GM12878 (cell line): ENCODE results near the gene GZMH. TPM values are rescaled to one million over a fixed set of nuclear protein-coding genes. Genes with fewer than 3 reads are reported as not detected.
"Not testable (repeated sequence)": the region's sequence is repeated elsewhere in the genome, so short reads cannot be mapped to it uniquely, and the experiment has no call there.

Experiments used
- ATAC-seq: fragments of 200-7000 bp; cut with Tn5 transposase; 3 replicates; pipeline ENCODE4 v1.9.1; 2020; ENCODE audit warnings: mild to moderate bottlenecking, moderate library complexity
- BruUV-seq: library from RNA; stranded (reverse); fragments of 400-500 nt; replicated peaks from 2 replicates; lab custom pipeline; 2021; lab: Mats Ljungman, UMichigan
- CTCF ChIA-PET: fragments of 300-600 bp; sonication (Branson Sonifier 250); formaldehyde crosslinking; extraction: SDS; loops from one replicate; lab custom pipeline; 2021; ENCODE audit warnings: inconsistent platforms; lab: Yijun Ruan, JAX
- POLR2A ChIA-PET: fragments of 350-600 bp; formaldehyde crosslinking; extraction: SDS; loops from one replicate; lab custom pipeline; 2021; ENCODE audit warnings: inconsistent platforms; lab: Charles Lee
- RAD21 ChIA-PET: fragments of 300-600 bp; sonication (Branson Sonifier 250); formaldehyde crosslinking; loops from one replicate; lab custom pipeline; 2023; ENCODE audit warnings: antibody characterized with exemption; ENCODE audit not compliant: unreplicated experiment; lab: Charles Lee
- SMC1A ChIA-PET: fragments of 300-600 bp; sonication (Branson Sonifier 250); formaldehyde crosslinking; loops from one replicate; lab custom pipeline; 2023; ENCODE audit not compliant: unreplicated experiment, uncharacterized antibody; lab: Charles Lee
- DNase-seq: peaks from one replicate; pipeline ENCODE4 v3.0.0-alpha.2; 2011; ENCODE audit warnings: low read depth, low spot score
- FAIRE-seq: peaks from 3 replicates; lab custom pipeline; 2011; peaks lifted over from hg19 to GRCh38; lab: Jason Lieb, UNC
- H2AFZ ChIP-seq: 2 replicates; pipeline ENCODE4 v1.6.0; 2011; ENCODE audit warnings: low read depth, low read length, control low read depth; ENCODE audit not compliant: control insufficient read depth
- H3K27ac ChIP-seq: 2 replicates; pipeline ENCODE4 v1.5.1; 2011; ENCODE audit warnings: control low read depth; ENCODE audit not compliant: control insufficient read depth, insufficient read depth
- H3K27me3 ChIP-seq, 2 experiments: replicated peaks in 1 of 2; 2 replicates each; pipeline versions ENCODE4 v1.6.0 to v1.6.1; 2011; ENCODE audit warnings: low read length in 1 of 2; ENCODE audit not compliant: control insufficient read depth in 2 of 2, insufficient read depth in 2 of 2
- H3K36me3 ChIP-seq, 2 experiments: 2 replicates each; pipeline ENCODE4 v1.5.1; 2011; ENCODE audit warnings: low read length in 1 of 2; ENCODE audit not compliant: control insufficient read depth in 2 of 2, insufficient read depth in 2 of 2
- H3K4me1 ChIP-seq: 2 replicates; pipeline ENCODE4 v1.6.1; 2011; ENCODE audit warnings: mild to moderate bottlenecking, low read length, moderate library complexity, mixed read lengths; ENCODE audit not compliant: control insufficient read depth, insufficient read depth
- H3K4me2 ChIP-seq: 2 replicates; pipeline ENCODE4 v1.6.0; 2011; ENCODE audit warnings: control low read depth; ENCODE audit not compliant: control insufficient read depth, insufficient read depth
- H3K4me3 ChIP-seq: fragments of 200-600 bp; sonication (generic); 2 replicates; pipeline ENCODE4 v1.5.1; 2016
- H3K79me2 ChIP-seq: 2 replicates; pipeline ENCODE4 v1.6.0; 2011; ENCODE audit warnings: low read length; ENCODE audit not compliant: control insufficient read depth, insufficient read depth
- H3K9ac ChIP-seq: 2 replicates; pipeline ENCODE4 v1.8.0; 2011; ENCODE audit warnings: low read length, control low read depth, mixed read lengths; ENCODE audit not compliant: control insufficient read depth, insufficient read depth
- H3K9me3 ChIP-seq: replicated peaks from 3 replicates; pipeline ENCODE4 v1.5.1; 2011; ENCODE audit warnings: mild to moderate bottlenecking, low read length; ENCODE audit not compliant: control insufficient read depth, insufficient read depth
- H4K20me1 ChIP-seq: 2 replicates; pipeline ENCODE4 v1.6.0; 2011; ENCODE audit not compliant: control insufficient read depth, insufficient read depth
- PBX3 ChIP-seq: IDR thresholded peaks from 2 replicates; pipeline ENCODE4 v1.6.1; 2011; ENCODE audit warnings: mild to moderate bottlenecking, low read depth, low read length, moderate library complexity; ENCODE audit not compliant: insufficient replicate concordance
- POU2F2 ChIP-seq: IDR thresholded peaks from 3 replicates; pipeline ENCODE4 v1.6.1; 2011; ENCODE audit warnings: low read depth, mild to moderate bottlenecking, low read length, borderline replicate concordance
- ZNF207 ChIP-seq: fragments of 450-650 bp; IDR thresholded peaks from 2 replicates; pipeline ENCODE4 v1.6.1; 2014; ENCODE audit warnings: antibody characterized with exemption, mild to moderate bottlenecking, borderline replicate concordance
- ZNF24 ChIP-seq: fragments of 450-650 bp; IDR thresholded peaks from 2 replicates; pipeline ENCODE4 v1.6.1; 2017; ENCODE audit warnings: antibody characterized with exemption, mild to moderate bottlenecking
- WGBS: methylation state at CpG from one replicate; pipeline ENCODE4 v1.1.6; 2016; ENCODE audit warnings: low lambda C conversion rate; ENCODE audit not compliant: insufficient replicate concordance, insufficient coverage; ENCODE audit errors: missing lambda C conversion rate; 5-methylcytosine and 5-hydroxymethylcytosine counted together
- in situ Hi-C: fragments of 300-500 bp; cut with MboI; formaldehyde crosslinking; loops from 9 replicates; pipeline ENCODE4 v1.14.3; 2018; ENCODE audit warnings: mixed read lengths
- intact Hi-C: fragments of 100-400 bp; cut with micrococcal nuclease; formaldehyde crosslinking; loops from one replicate; pipeline ENCODE4 v1.14.2; 2022; ENCODE audit not compliant: unreplicated experiment
- polyA plus RNA-seq, 11 experiments: library from polyadenylated mRNA; depleted of rRNA in 4 of 11; unstranded in 6 of 11; stranded (reverse) in 5 of 11; fragments of >200 nt; fragmentation: Nextera tagmentation in 4 of 11; fragmentation: Illumina TruSeq in 1 of 11; extraction: Ambion mirVana in 4 of 11; extraction: Trizol in 1 of 11; gene quantifications; 1 replicate in 1 of 11; 2 replicates in 10 of 11; pipeline versions ENCODE4 v1.2.1 to v1.2.3, GENCODE V29; 2011 to 2016; ENCODE audit warnings: inconsistent platforms in 2 of 11, missing spikeins in 2 of 11, low read depth in 1 of 11
- total RNA-seq, 4 experiments: library from RNA; depleted of rRNA in 3 of 4; stranded (reverse); fragments of >200 nt in 3 of 4; fragmentation: Illumina TruSeq in 1 of 4; extraction: Trizol in 1 of 4; gene quantifications; 2 replicates each; pipeline versions ENCODE4 v1.2.1 to v1.2.3, GENCODE V29; 2013 to 2021

Gene GZMH
- total and polyA plus RNA-seq, 10 of the 15 experiments (the other 5 are each of a cell fraction or from before 2014, with no cell fraction given), result 0.16 to 0.53 (median 0.22) TPM; not detected in 6

- ChIA-PET POLR2A (no interaction called here), CTCF (interaction anchor here (1.4 to 2.4 kb wide), 4 partner anchors 8 to 85 kb away, joined by 3 to 8 read pairs (median 6); partner anchors contain the start of gene GZMH), RAD21 (no interaction called here), SMC1A (interaction anchor here (0.6 to 1.2 kb wide), 2 partner anchors 14 to 136 kb away, joined by 3 to 4 read pairs; no protein-coding TSS in a partner anchor)
- Histone ChIP-seq H2AFZ (no peak overlapping the region), H3K4me1 (no peaks in the 10 kb centered on the region), H3K9ac (no peak overlapping the region), H3K9me3 (peaks cover 3% of the 10 kb centered on the region; the same call in 1 of the 3 replicates), H3K4me3 (no peak overlapping the region), H3K27me3 (no peaks in the 10 kb centered on the region), H3K36me3 (no peaks in the 10 kb centered on the region), H3K4me2 (no peak overlapping the region), H4K20me1 (no peaks in the 10 kb centered on the region), H3K27ac (0 out of 2 replicates have a peak overlapping the region, but pooled peaks have one; percentile 24), H3K79me2 (no peaks in the 10 kb centered on the region)
- 0% methylated on average over 3 of the region's 3 CpGs for WGBS
- no TSS peak for BruUV-seq
- in situ Hi-C loops, result no loop called here
- ATAC-seq (no peak), DNase-seq (no peak), FAIRE-seq (no peak)
- TF ChIP-seq ZNF24 (no peak), PBX3 (no peak), POU2F2 (no peak), ZNF207 (no peak)
- intact Hi-C loops, result no loop called here
Measured at GRCh38 chr14:24595073-24595808, 14.2 kb downstream of the GZMH start.

GRCh38 chr14:24591004-24591403 is 18.5 kb downstream of the GZMH start:
- ATAC-seq, RAD21 ChIA-PET, BruUV-seq: not testable (repeated sequence)

GRCh38 chr14:24584402-24584801 is 25.1 kb downstream of the GZMH start:
- BruUV-seq, intact Hi-C loops, H3K9me3 ChIP-seq, H3K27me3 ChIP-seq, in situ Hi-C loops, ATAC-seq, RAD21 ChIA-PET, H3K27ac ChIP-seq, FAIRE-seq, H2AFZ ChIP-seq, H3K79me2 ChIP-seq, H3K4me1 ChIP-seq, CTCF ChIA-PET, SMC1A ChIA-PET, DNase-seq, H3K4me3 ChIP-seq, H4K20me1 ChIP-seq, POLR2A ChIA-PET, H3K36me3 ChIP-seq, H3K9ac ChIP-seq, H3K4me2 ChIP-seq: not testable (repeated sequence)
- WGBS, result 30% methylated on average over 1 of the region's 3 CpGs

More at GRCh38 chr14:24591004-24591403, 18.5 kb downstream of the GZMH start:
- H4K20me1 ChIP-seq, intact Hi-C loops, POLR2A ChIA-PET, H2AFZ ChIP-seq, H3K4me2 ChIP-seq, in situ Hi-C loops, H3K27ac ChIP-seq, H3K4me3 ChIP-seq, H3K36me3 ChIP-seq, DNase-seq, H3K4me1 ChIP-seq, H3K27me3 ChIP-seq, CTCF ChIA-PET, H3K9me3 ChIP-seq, SMC1A ChIA-PET, H3K79me2 ChIP-seq, H3K9ac ChIP-seq, FAIRE-seq: not testable (repeated sequence)
- WGBS, result 43% methylated on average over 2 of the region's 2 CpGs
